Prostate gland (tissue), 2 donors: ENCODE measurements around the gene DIP2B.

Experiments
- CTCF ChIP-seq, 4 experiments: fragments of 200-600 bp in 2 of 4; fragments of 450-650 bp in 2 of 4; sonication (generic) in 2 of 4; IDR thresholded peaks; 1 replicate in 3 of 4; 2 replicates in 1 of 4; pipeline ENCODE4 v1.5.1; 2016 to 2019; ENCODE audit warnings: antibody characterized with exemption in 4 of 4, mild to moderate bottlenecking in 2 of 4, moderate library complexity in 2 of 4
- POLR2A ChIP-seq: fragments of 450-650 bp; IDR thresholded peaks from one replicate; pipeline ENCODE4 v1.6.1; 2016; ENCODE audit warnings: antibody characterized with exemption, mild to moderate bottlenecking
- POLR2AphosphoS5 ChIP-seq: sonication (generic); formaldehyde crosslinking; IDR thresholded peaks from one replicate; pipeline ENCODE4 v1.6.1; 2017; ENCODE audit warnings: antibody characterized with exemption

- no peak for TF ChIP-seq CTCF (IDR thresholded peaks at IDR 0.05)
- TF ChIP-seq POLR2AphosphoS5, result no peak
- no peak for TF ChIP-seq POLR2A
Measured at GRCh38 chr12:50558970-50559369, 54.2 kb downstream of the DIP2B start.
